ENCODE results near the gene PACS2. TPM values are rescaled to one million over a fixed set of nuclear protein-coding genes. Genes with fewer than 3 reads are reported as not detected.

Gene PACS2
- 100 to 1,000 TPM in 1 of 2 donors, 10 to 100 TPM in 1; 48.5 to 124 TPM for total RNA-seq

- Histone ChIP-seq H3K27ac (peak within 1 kb of the TSS; percentile 96 to 97), H3K4me1 (replicated peaks) (peaks cover 7% of the 10 kb centered on the region), H3K27me3 (replicated peaks; ENCODE audit: insufficient read depth) (no peaks in the 10 kb centered on the region), H3K4me3 (peak within 1 kb of the TSS; percentile 74 to 87), H3K9me3 (no peaks in the 10 kb centered on the region), H3K36me3 (no peaks in the 10 kb centered on the region)
- DNase-seq (ENCODE audit: low spot score): peak; percentile 60
- intact Hi-C loops (cut with DNase I): loop anchor here (1.0 to 5.0 kb wide), 2 partner anchors 13 to 168 kb away; partner anchors contain the start of gene BRF1
- TF ChIP-seq POLR2AphosphoS5 (IDR thresholded peaks at IDR 0.05) (no peak), CTCF (IDR thresholded peaks at IDR 0.05) (no peak), POLR2A (IDR thresholded peaks at IDR 0.05) (no peak)
- WGBS: 1% methylated on average over 34 of the region's 163 CpGs
These were observed at the start of gene PACS2 for GRCh38 chr14:105314287-105315200. Gene PACS2, plus strand, starts transcription at chr14:105314748. Its CDS starts 171 bp downstream, at chr14:105314919.

- no peaks in the 10 kb centered on the region for H3K27me3 ChIP-seq (replicated peaks; ENCODE audit: insufficient read depth)
- no peak for TF ChIP-seq POLR2AphosphoS5 (IDR thresholded peaks at IDR 0.05)
- TF ChIP-seq POLR2A (IDR thresholded peaks at IDR 0.05): no peak
- no peak for TF ChIP-seq CTCF (IDR thresholded peaks at IDR 0.05)
- H3K36me3 ChIP-seq: no peaks in the 10 kb centered on the region
- DNase-seq (ENCODE audit: low spot score): no peak
- H3K9me3 ChIP-seq: no peaks in the 10 kb centered on the region
- H3K4me3 ChIP-seq: no peak overlapping the region
- intact Hi-C loops (cut with DNase I): no loop called here
- H3K4me1 ChIP-seq (replicated peaks): peaks cover 3% of the 10 kb centered on the region
- no peak overlapping the region for H3K27ac ChIP-seq
- WGBS: 87% methylated on average over 21 of the region's 21 CpGs
These were observed 46.6 kb upstream of the PACS2 start for GRCh38 chr14:105267820-105268548.

- 92% methylated on average over 16 of the region's 18 CpGs for WGBS
- no peak overlapping the region for H3K4me3 ChIP-seq
These were observed 45.7 kb upstream of the PACS2 start for GRCh38 chr14:105268736-105269354.

GRCh38 chr14:105269405-105269804 is 45.1 kb upstream of the PACS2 start:
- Histone ChIP-seq H3K27ac (no peak overlapping the region), H3K9me3 (no peaks in the 10 kb centered on the region), H3K4me3 (no peak overlapping the region), H3K27me3 (replicated peaks; ENCODE audit: insufficient read depth) (no peaks in the 10 kb centered on the region), H3K4me1 (replicated peaks) (peaks cover 3% of the 10 kb centered on the region), H3K36me3 (no peaks in the 10 kb centered on the region)
- 88% methylated on average over 11 of the region's 11 CpGs for WGBS
- intact Hi-C loops (cut with DNase I): no loop called here
- TF ChIP-seq POLR2AphosphoS5 (IDR thresholded peaks at IDR 0.05) (no peak), CTCF (IDR thresholded peaks at IDR 0.05) (no peak), POLR2A (IDR thresholded peaks at IDR 0.05) (no peak)
- no peak for DNase-seq (ENCODE audit: low spot score)

More at GRCh38 chr14:105268736-105269354, 45.7 kb upstream of the PACS2 start:
- DNase-seq (ENCODE audit: low spot score): no peak
- no peaks in the 10 kb centered on the region for H3K9me3 ChIP-seq
- intact Hi-C loops (cut with DNase I): no loop called here
- peaks cover 3% of the 10 kb centered on the region for H3K4me1 ChIP-seq (replicated peaks)
- no peak overlapping the region for H3K27ac ChIP-seq
- no peaks in the 10 kb centered on the region for H3K27me3 ChIP-seq (replicated peaks; ENCODE audit: insufficient read depth)
- TF ChIP-seq POLR2A (IDR thresholded peaks at IDR 0.05) (no peak), POLR2AphosphoS5 (IDR thresholded peaks at IDR 0.05) (no peak), CTCF (IDR thresholded peaks at IDR 0.05) (no peak)
- H3K36me3 ChIP-seq: no peaks in the 10 kb centered on the region

All from prostate gland (tissue), 2 donors.